Panc1 (cell line): ENCODE measurements around the gene KCNG2. TPM values are rescaled to one million over a fixed set of nuclear protein-coding genes. Genes with fewer than 3 reads are reported as not detected.

Source experiments
- ATAC-seq: fragments of 200-7000 bp; cut with Tn5 transposase; 2 replicates; pipeline ENCODE4 v1.9.1; 2020; ENCODE audit warnings: mild to moderate bottlenecking, moderate library complexity
- BruUV-seq: library from RNA; stranded (reverse); fragments of 400-500 nt; replicated peaks from 2 replicates; lab custom pipeline; 2021; lab: Mats Ljungman, UMichigan
- CTCF ChIA-PET: fragments of 300-600 bp; sonication (Branson Sonifier 250); formaldehyde crosslinking; loops from one replicate; lab custom pipeline; 2022; ENCODE audit warnings: antibody characterized with exemption; lab: Charles Lee
- POLR2A ChIA-PET: fragments of 300-600 bp; sonication (Branson Sonifier 250); formaldehyde crosslinking; loops from one replicate; lab custom pipeline; 2022; ENCODE audit warnings: antibody characterized with exemption; lab: Charles Lee
- DNase-seq: peaks from one replicate; pipeline ENCODE4 v3.0.0-alpha.2; 2010; ENCODE audit warnings: low read depth, low spot score
- H3K27ac ChIP-seq: 2 replicates; pipeline ENCODE4 v1.5.1; 2011; ENCODE audit warnings: mild to moderate bottlenecking, low read length, inconsistent platforms
- H3K27me3 ChIP-seq: fragments of 200-500 bp; sonication (Bioruptor generic); 2 replicates; pipeline ENCODE4 v1.6.0; 2014; ENCODE audit warnings: low read length, inconsistent platforms; ENCODE audit not compliant: control insufficient read depth, insufficient read depth
- H3K36me3 ChIP-seq: fragments of 200-500 bp; sonication (Bioruptor generic); 2 replicates; pipeline ENCODE4 v1.5.1; 2014; ENCODE audit warnings: inconsistent platforms, mild to moderate bottlenecking, low read length, moderate library complexity; ENCODE audit not compliant: control insufficient read depth, insufficient read depth
- H3K4me1 ChIP-seq: 2 replicates; pipeline ENCODE4 v1.5.1; 2011; ENCODE audit warnings: inconsistent platforms, mild to moderate bottlenecking, low read length, moderate library complexity; ENCODE audit not compliant: control insufficient read depth, insufficient read depth
- H3K4me3 ChIP-seq, 2 experiments: 2 replicates each; pipeline ENCODE4 v1.5.1; 2011 to 2012; ENCODE audit warnings: low read depth in 2 of 2, low read length in 2 of 2, mild to moderate bottlenecking in 2 of 2, inconsistent platforms in 1 of 2, moderate library complexity in 1 of 2
- H3K9me3 ChIP-seq: fragments of 200-500 bp; sonication (Bioruptor generic); 2 replicates; pipeline ENCODE4 v1.5.1; 2014; ENCODE audit warnings: low read depth, mild to moderate bottlenecking, inconsistent platforms, low read length, moderate library complexity; ENCODE audit not compliant: control insufficient read depth, insufficient read depth
- POLR2AphosphoS5 ChIP-seq: IDR thresholded peaks from 2 replicates; pipeline ENCODE4 v1.6.1; 2012; ENCODE audit warnings: mild to moderate bottlenecking, low read depth, low read length, moderate library complexity
- REST ChIP-seq, 2 experiments: IDR thresholded peaks; 2 replicates each; pipeline ENCODE4 v1.6.1; 2011 to 2012; ENCODE audit warnings: low read depth in 2 of 2, control low read depth in 1 of 2, low read length in 1 of 2, mild to moderate bottlenecking in 1 of 2, moderate library complexity in 1 of 2; ENCODE audit not compliant: insufficient read depth in 1 of 2
- SIN3A ChIP-seq: IDR thresholded peaks from 2 replicates; pipeline ENCODE4 v1.6.1; 2012; ENCODE audit warnings: low read depth, mild to moderate bottlenecking, low read length, moderate library complexity, borderline replicate concordance; ENCODE audit not compliant: insufficient read depth
- TCF7L2 ChIP-seq: IDR thresholded peaks from 2 replicates; pipeline ENCODE4 v1.6.1; 2011; ENCODE audit warnings: mild to moderate bottlenecking, low read depth, low read length, inconsistent platforms
- in situ Hi-C: cut with HindIII; loops from 2 replicates; pipeline ENCODE4 v1.10.0; 2016; ENCODE audit warnings: low sequenced_read_pairs, low pct_unique_long_range_greater_than_20kb
- intact Hi-C: fragments of 100-400 bp; cut with micrococcal nuclease; formaldehyde crosslinking; loops from one replicate; pipeline ENCODE4 v1.10.0; 2022; ENCODE audit not compliant: unreplicated experiment
- total RNA-seq: library from RNA; stranded (reverse); gene quantifications from one replicate; pipeline ENCODE4 v1.2.1, GENCODE V29; 2021; ENCODE audit not compliant: unreplicated experiment
- TF ChIP-seq, protein P1 (sequence below): fragments of 450-650 bp; IDR thresholded peaks from 2 replicates; pipeline ENCODE4 v1.5.1; 2017; ENCODE audit warnings: mild to moderate bottlenecking

Gene KCNG2
- total RNA-seq, 1 experiment from 2014 or later = not detected

DNA sequence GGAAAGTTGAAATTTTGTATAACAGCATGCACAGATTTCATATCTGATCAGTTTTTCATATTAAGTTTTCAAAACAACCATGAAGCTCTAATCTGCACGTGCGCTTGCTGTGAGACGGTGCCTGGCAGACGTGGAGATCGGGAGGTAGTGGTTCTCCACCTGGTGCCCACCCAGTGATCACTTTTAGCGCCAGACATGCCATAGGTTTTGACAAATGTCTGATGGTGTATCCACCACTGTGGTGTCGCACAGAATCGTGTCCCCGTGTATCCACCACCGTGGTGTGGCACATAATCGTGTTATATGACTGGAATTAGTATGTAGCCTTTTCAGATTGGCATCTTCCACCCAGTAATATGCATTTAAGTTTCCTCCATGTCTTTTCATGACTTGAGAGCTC, 40.9 kb upstream of the KCNG2 start:
- no peak for TF ChIP-seq SIN3A
- TF ChIP-seq REST (IDR thresholded peaks at IDR 0.05; ENCODE audit: insufficient read depth in 1 of 2, low read depth in 2 of 2, low read length in 1 of 2) = no peak
- TF ChIP-seq POLR2AphosphoS5 = no peak
- TF ChIP-seq, protein P1, sequence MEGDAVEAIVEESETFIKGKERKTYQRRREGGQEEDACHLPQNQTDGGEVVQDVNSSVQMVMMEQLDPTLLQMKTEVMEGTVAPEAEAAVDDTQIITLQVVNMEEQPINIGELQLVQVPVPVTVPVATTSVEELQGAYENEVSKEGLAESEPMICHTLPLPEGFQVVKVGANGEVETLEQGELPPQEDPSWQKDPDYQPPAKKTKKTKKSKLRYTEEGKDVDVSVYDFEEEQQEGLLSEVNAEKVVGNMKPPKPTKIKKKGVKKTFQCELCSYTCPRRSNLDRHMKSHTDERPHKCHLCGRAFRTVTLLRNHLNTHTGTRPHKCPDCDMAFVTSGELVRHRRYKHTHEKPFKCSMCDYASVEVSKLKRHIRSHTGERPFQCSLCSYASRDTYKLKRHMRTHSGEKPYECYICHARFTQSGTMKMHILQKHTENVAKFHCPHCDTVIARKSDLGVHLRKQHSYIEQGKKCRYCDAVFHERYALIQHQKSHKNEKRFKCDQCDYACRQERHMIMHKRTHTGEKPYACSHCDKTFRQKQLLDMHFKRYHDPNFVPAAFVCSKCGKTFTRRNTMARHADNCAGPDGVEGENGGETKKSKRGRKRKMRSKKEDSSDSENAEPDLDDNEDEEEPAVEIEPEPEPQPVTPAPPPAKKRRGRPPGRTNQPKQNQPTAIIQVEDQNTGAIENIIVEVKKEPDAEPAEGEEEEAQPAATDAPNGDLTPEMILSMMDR = no peak
- TF ChIP-seq TCF7L2 = no peak
- DNase-seq (no peak), ATAC-seq (no peak)
- Histone ChIP-seq H3K27me3 (no peaks in the 10 kb centered on the region), H3K9me3 (no peaks in the 10 kb centered on the region), H3K27ac (no peak overlapping the region), H3K4me1 (no peaks in the 10 kb centered on the region), H3K36me3 (peaks cover 3% of the 10 kb centered on the region; the same call in 1 of the 2 replicates), H3K4me3 (no peak overlapping the region)
- in situ Hi-C loops (no loop called here), intact Hi-C loops (no loop called here)
- ChIA-PET CTCF (no interaction called here), POLR2A (no interaction called here)
- BruUV-seq = no TSS peak

GRCh38 chr18:79760348-79760747, 37.4 kb upstream of the KCNG2 start:
- H3K27me3 ChIP-seq = no peaks in the 10 kb centered on the region
- H3K36me3 ChIP-seq = no peaks in the 10 kb centered on the region
- ATAC-seq (no peak), DNase-seq (no peak)
- CTCF ChIA-PET = no interaction called here
- POLR2A ChIA-PET = no interaction called here
- no peak overlapping the region for H3K4me3 ChIP-seq
- in situ Hi-C loops (no loop called here), intact Hi-C loops (no loop called here)
- no peaks in the 10 kb centered on the region for H3K9me3 ChIP-seq
- H3K27ac ChIP-seq = no peak overlapping the region
- H3K4me1 ChIP-seq = no peaks in the 10 kb centered on the region
- TF ChIP-seq TCF7L2 (no peak), POLR2AphosphoS5 (no peak), SIN3A (no peak), REST (IDR thresholded peaks at IDR 0.05; ENCODE audit: insufficient read depth in 1 of 2, low read depth in 2 of 2, low read length in 1 of 2) (no peak)
- TF ChIP-seq, protein P1 = no peak
- no TSS peak for BruUV-seq
